WI38 (cell line): Measurements from ENCODE around the gene NUDT12.

Experiments used
- H3K4me3 ChIP-seq: 2 replicates; pipeline ENCODE4 v1.5.1; 2011; ENCODE audit warnings: low read depth, mild to moderate bottlenecking, control low read depth, low read length
- CTCF ChIP-seq: IDR thresholded peaks from 2 replicates; pipeline ENCODE4 v1.5.1; 2012; ENCODE audit warnings: low read depth, mild to moderate bottlenecking, control low read depth, low read length

The NUDT12 gene

GRCh38 chr5:103510851-103511553 lies 51.6 kb downstream of the NUDT12 start:
- TF ChIP-seq CTCF: no peak
- no peak overlapping the region for H3K4me3 ChIP-seq

- H3K4me3 ChIP-seq: no peak overlapping the region
Observed at GRCh38 chr5:103505581-103506305, 56.8 kb downstream of the NUDT12 start.

GRCh38 chr5:103503066-103503465 lies 59.5 kb downstream of the NUDT12 start:
- H3K4me3 ChIP-seq: no peak overlapping the region
- no peak for TF ChIP-seq CTCF

More at GRCh38 chr5:103505581-103506305, 56.8 kb downstream of the NUDT12 start:
- TF ChIP-seq CTCF: no peak

GRCh38 chr5:103502662-103503061 lies 59.9 kb downstream of the NUDT12 start:
- no peak for TF ChIP-seq CTCF
- no peak overlapping the region for H3K4me3 ChIP-seq
